ENCODE results near the gene YARS2.

Gene YARS2

DNA sequence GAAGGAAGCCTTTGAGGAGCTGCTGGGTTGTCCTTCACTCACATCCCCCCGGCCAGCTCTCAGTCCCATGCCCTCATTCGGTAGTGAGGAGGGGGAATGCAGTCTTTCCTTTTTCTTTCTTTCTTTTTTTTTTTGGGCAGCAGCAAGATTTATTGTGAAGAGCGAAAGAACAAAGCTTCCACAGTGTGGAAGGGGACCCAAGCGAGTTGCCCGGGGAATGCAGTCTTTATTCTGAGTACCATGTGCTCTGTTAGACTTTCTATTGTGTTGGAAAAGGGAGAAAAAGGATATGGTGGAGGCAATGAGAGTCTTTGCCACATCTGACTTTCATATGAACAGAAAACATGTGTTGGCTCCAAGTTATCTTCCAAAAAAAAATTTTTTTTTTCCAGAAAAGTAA lies 29.9 kb upstream of the YARS2 start:
- no peak for DNase-seq (ENCODE audit: low read depth, low spot score)
- Histone ChIP-seq H3K9ac (ENCODE audit: insufficient read length, low read depth) (no peak overlapping the region), H3K9me3 (ENCODE audit: insufficient read depth, low read length) (peaks cover 7% of the 10 kb centered on the region; the same call in 1 of the 2 replicates), H3K36me3 (ENCODE audit: insufficient read depth, insufficient read length, low read length) (peaks cover 11% of the 10 kb centered on the region), H3K27me3 (ENCODE audit: insufficient read depth, insufficient read length) (no peaks in the 10 kb centered on the region), H3K4me3 (ENCODE audit: insufficient read length, low read depth) (no peak overlapping the region), H3K4me1 (ENCODE audit: insufficient read depth, insufficient read length) (no peaks in the 10 kb centered on the region)
- TF ChIP-seq ZNF274 (IDR thresholded peaks at IDR 0.05; ENCODE audit: low read depth, low read length) (no peak), YY1 (IDR thresholded peaks at IDR 0.05; ENCODE audit: insufficient read depth, insufficient read length) (no peak), SUZ12 (IDR thresholded peaks at IDR 0.05; ENCODE audit: extremely low read depth, insufficient read depth, insufficient read length) (no peak)

GRCh38 chr12:32783029-32783428 lies 27.3 kb upstream of the YARS2 start:
- Histone ChIP-seq H3K9me3 (ENCODE audit: insufficient read depth, low read length) (peaks cover 3% of the 10 kb centered on the region; the same call in 1 of the 2 replicates), H3K4me3 (ENCODE audit: insufficient read length, low read depth) (no peak overlapping the region), H3K36me3 (ENCODE audit: insufficient read depth, insufficient read length, low read length) (no peaks in the 10 kb centered on the region), H3K9ac (ENCODE audit: insufficient read length, low read depth) (no peak overlapping the region), H3K4me1 (ENCODE audit: insufficient read depth, insufficient read length) (peaks cover 2% of the 10 kb centered on the region), H3K27me3 (ENCODE audit: insufficient read depth, insufficient read length) (no peaks in the 10 kb centered on the region)
- TF ChIP-seq ZNF274 (IDR thresholded peaks at IDR 0.05; ENCODE audit: low read depth, low read length) (no peak), YY1 (IDR thresholded peaks at IDR 0.05; ENCODE audit: insufficient read depth, insufficient read length) (no peak), SUZ12 (IDR thresholded peaks at IDR 0.05; ENCODE audit: extremely low read depth, insufficient read depth, insufficient read length) (no peak)
- no peak for DNase-seq (ENCODE audit: low read depth, low spot score)

- TF ChIP-seq YY1 (IDR thresholded peaks at IDR 0.05; ENCODE audit: insufficient read depth, insufficient read length) (no peak), ZNF274 (IDR thresholded peaks at IDR 0.05; ENCODE audit: low read depth, low read length) (no peak)
- no peak for DNase-seq (ENCODE audit: low read depth, low spot score)
- Histone ChIP-seq H3K4me1 (ENCODE audit: insufficient read depth, insufficient read length) (peaks cover 2% of the 10 kb centered on the region), H3K9ac (ENCODE audit: insufficient read length, low read depth) (no peak overlapping the region), H3K9me3 (ENCODE audit: insufficient read depth, low read length) (no peaks in the 10 kb centered on the region), H3K27me3 (ENCODE audit: insufficient read depth, insufficient read length) (no peaks in the 10 kb centered on the region), H3K36me3 (ENCODE audit: insufficient read depth, insufficient read length, low read length) (no peaks in the 10 kb centered on the region), H3K4me3 (ENCODE audit: insufficient read length, low read depth) (no peak overlapping the region)
Measured at GRCh38 chr12:32780071-32780470, 24.4 kb upstream of the YARS2 start.

DNA sequence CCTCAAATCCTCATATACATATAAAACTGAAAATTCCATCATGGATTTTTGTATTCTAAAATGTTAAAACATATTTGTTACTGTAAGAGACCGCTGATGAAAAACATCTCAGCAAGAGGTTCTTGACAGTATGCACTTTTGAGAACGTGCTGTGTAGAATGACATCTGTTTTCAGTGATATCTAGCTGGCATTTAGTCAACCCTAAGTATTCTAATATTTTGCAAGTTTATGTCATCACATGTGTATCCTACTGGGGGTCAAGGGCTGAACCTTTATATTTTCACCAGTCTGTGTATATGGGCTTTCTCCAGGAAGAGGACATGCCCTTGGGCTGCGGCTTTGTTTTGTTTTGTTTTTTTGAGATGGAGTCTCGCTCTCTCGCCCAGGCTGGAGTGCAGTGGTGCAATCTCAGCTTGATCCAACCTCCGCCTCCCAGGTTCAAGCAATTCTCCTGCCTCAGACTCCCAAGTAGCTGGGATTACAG lies 22.0 kb upstream of the YARS2 start:
- H3K4me1 ChIP-seq (ENCODE audit: insufficient read depth, insufficient read length) = peaks cover 2% of the 10 kb centered on the region
- H3K27me3 ChIP-seq (ENCODE audit: insufficient read depth, insufficient read length) = no peaks in the 10 kb centered on the region
- H3K9ac ChIP-seq (ENCODE audit: insufficient read length, low read depth) = no peak overlapping the region
- TF ChIP-seq YY1 (IDR thresholded peaks at IDR 0.05; ENCODE audit: insufficient read depth, insufficient read length) = no peak
- TF ChIP-seq SUZ12 (IDR thresholded peaks at IDR 0.05; ENCODE audit: extremely low read depth, insufficient read depth, insufficient read length) = no peak
- no peak for TF ChIP-seq ZNF274 (IDR thresholded peaks at IDR 0.05; ENCODE audit: low read depth, low read length)
- H3K9me3 ChIP-seq (ENCODE audit: insufficient read depth, low read length) = no peaks in the 10 kb centered on the region
- no peak for DNase-seq (ENCODE audit: low read depth, low spot score)
- no peak overlapping the region for H3K4me3 ChIP-seq (ENCODE audit: insufficient read length, low read depth)
- no peaks in the 10 kb centered on the region for H3K36me3 ChIP-seq (ENCODE audit: insufficient read depth, insufficient read length, low read length)

DNA sequence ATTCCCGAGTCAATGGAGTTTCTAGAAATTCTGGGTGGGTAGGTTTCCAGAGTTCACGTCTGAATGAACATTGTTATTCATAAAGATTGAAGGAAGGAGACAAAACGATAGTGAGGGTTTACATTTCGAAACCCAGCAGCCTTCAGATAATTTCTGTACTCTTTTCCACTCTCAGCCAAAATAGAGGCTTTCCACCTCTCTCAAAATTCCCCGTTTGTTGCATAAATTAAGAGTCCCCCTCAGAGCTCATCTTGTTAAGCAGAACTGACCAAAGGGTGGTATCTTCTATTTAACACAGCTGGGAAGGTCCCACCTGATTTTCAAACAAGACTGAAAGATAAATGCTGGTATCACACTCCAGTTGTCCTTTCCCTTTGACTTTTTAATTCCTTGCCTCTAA lies 21.5 kb upstream of the YARS2 start:
- Histone ChIP-seq H3K9me3 (ENCODE audit: insufficient read depth, low read length) (no peaks in the 10 kb centered on the region), H3K27me3 (ENCODE audit: insufficient read depth, insufficient read length) (no peaks in the 10 kb centered on the region), H3K36me3 (ENCODE audit: insufficient read depth, insufficient read length, low read length) (no peaks in the 10 kb centered on the region), H3K4me3 (ENCODE audit: insufficient read length, low read depth) (no peak overlapping the region), H3K9ac (ENCODE audit: insufficient read length, low read depth) (no peak overlapping the region), H3K4me1 (ENCODE audit: insufficient read depth, insufficient read length) (peaks cover 2% of the 10 kb centered on the region)
- TF ChIP-seq SUZ12 (IDR thresholded peaks at IDR 0.05; ENCODE audit: extremely low read depth, insufficient read depth, insufficient read length) = no peak
- TF ChIP-seq ZNF274 (IDR thresholded peaks at IDR 0.05; ENCODE audit: low read depth, low read length) = no peak
- TF ChIP-seq YY1 (IDR thresholded peaks at IDR 0.05; ENCODE audit: insufficient read depth, insufficient read length) = no peak
- DNase-seq (ENCODE audit: low read depth, low spot score) = no peak

DNA sequence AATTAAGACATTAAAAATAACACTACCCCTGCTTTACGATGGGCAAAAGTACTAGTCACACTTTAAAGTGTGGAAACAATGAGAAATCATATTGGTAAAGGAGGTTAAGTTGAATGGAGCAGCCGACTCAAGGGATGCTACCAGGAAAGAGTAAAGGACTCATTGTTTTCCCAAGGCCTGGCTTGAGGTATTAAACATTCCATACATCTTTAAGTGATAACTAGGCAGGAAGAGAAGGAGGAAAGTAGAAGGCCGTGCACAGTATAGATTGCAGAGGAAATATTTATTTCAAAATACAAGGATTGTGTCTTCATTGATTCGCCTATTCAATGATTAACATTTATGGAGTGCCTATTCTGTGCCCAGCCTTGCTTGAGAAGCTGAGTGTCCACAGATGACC lies 20.6 kb upstream of the YARS2 start:
- H3K27me3 ChIP-seq (ENCODE audit: insufficient read depth, insufficient read length) = no peaks in the 10 kb centered on the region
- no peaks in the 10 kb centered on the region for H3K9me3 ChIP-seq (ENCODE audit: insufficient read depth, low read length)
- TF ChIP-seq ZNF274 (IDR thresholded peaks at IDR 0.05; ENCODE audit: low read depth, low read length) (no peak), SUZ12 (IDR thresholded peaks at IDR 0.05; ENCODE audit: extremely low read depth, insufficient read depth, insufficient read length) (no peak), YY1 (IDR thresholded peaks at IDR 0.05; ENCODE audit: insufficient read depth, insufficient read length) (no peak)
- no peak overlapping the region for H3K4me3 ChIP-seq (ENCODE audit: insufficient read length, low read depth)
- no peak overlapping the region for H3K9ac ChIP-seq (ENCODE audit: insufficient read length, low read depth)
- no peak for DNase-seq (ENCODE audit: low read depth, low spot score)
- H3K4me1 ChIP-seq (ENCODE audit: insufficient read depth, insufficient read length) = peaks cover 2% of the 10 kb centered on the region
- no peaks in the 10 kb centered on the region for H3K36me3 ChIP-seq (ENCODE audit: insufficient read depth, insufficient read length, low read length)

DNA sequence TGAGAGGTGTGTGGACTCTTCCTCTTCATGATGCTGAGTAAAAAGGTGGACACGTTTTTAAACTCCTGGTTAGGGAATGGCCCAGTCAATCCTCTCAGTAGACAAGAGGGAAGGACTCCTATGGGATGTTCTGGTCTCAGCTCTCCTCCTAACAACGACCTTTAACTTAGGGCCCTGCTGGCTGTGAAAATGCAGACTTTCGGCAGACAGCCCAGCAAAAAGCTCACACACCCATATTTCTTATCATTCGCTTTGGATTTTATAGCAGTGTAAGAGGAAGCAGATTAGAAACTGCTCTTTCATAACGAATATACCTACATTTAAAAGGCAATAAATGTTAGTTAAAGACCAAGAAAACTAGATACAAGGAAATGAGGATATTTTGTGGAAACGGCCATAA lies 18.0 kb upstream of the YARS2 start:
- Histone ChIP-seq H3K4me1 (ENCODE audit: insufficient read depth, insufficient read length) (peaks cover 2% of the 10 kb centered on the region), H3K4me3 (ENCODE audit: insufficient read length, low read depth) (no peak overlapping the region), H3K36me3 (ENCODE audit: insufficient read depth, insufficient read length, low read length) (no peaks in the 10 kb centered on the region), H3K9me3 (ENCODE audit: insufficient read depth, low read length) (no peaks in the 10 kb centered on the region), H3K27me3 (ENCODE audit: insufficient read depth, insufficient read length) (no peaks in the 10 kb centered on the region), H3K9ac (ENCODE audit: insufficient read length, low read depth) (no peak overlapping the region)
- TF ChIP-seq YY1 (IDR thresholded peaks at IDR 0.05; ENCODE audit: insufficient read depth, insufficient read length) (no peak), ZNF274 (IDR thresholded peaks at IDR 0.05; ENCODE audit: low read depth, low read length) (no peak), SUZ12 (IDR thresholded peaks at IDR 0.05; ENCODE audit: extremely low read depth, insufficient read depth, insufficient read length) (no peak)
- no peak for DNase-seq (ENCODE audit: low read depth, low spot score)
